ENCODE data around the gene SRA1. TPM values are rescaled to one million over a fixed set of nuclear protein-coding genes. Genes with fewer than 3 reads are reported as not detected.

The SRA1 gene
- total and polyA plus RNA-seq, 9 of the 15 experiments (the other 6 are each of a cell fraction or from before 2014, with no cell fraction given) = 24.1 to 47.4 (median 41.3) TPM

- TF ChIP-seq, protein P1, sequence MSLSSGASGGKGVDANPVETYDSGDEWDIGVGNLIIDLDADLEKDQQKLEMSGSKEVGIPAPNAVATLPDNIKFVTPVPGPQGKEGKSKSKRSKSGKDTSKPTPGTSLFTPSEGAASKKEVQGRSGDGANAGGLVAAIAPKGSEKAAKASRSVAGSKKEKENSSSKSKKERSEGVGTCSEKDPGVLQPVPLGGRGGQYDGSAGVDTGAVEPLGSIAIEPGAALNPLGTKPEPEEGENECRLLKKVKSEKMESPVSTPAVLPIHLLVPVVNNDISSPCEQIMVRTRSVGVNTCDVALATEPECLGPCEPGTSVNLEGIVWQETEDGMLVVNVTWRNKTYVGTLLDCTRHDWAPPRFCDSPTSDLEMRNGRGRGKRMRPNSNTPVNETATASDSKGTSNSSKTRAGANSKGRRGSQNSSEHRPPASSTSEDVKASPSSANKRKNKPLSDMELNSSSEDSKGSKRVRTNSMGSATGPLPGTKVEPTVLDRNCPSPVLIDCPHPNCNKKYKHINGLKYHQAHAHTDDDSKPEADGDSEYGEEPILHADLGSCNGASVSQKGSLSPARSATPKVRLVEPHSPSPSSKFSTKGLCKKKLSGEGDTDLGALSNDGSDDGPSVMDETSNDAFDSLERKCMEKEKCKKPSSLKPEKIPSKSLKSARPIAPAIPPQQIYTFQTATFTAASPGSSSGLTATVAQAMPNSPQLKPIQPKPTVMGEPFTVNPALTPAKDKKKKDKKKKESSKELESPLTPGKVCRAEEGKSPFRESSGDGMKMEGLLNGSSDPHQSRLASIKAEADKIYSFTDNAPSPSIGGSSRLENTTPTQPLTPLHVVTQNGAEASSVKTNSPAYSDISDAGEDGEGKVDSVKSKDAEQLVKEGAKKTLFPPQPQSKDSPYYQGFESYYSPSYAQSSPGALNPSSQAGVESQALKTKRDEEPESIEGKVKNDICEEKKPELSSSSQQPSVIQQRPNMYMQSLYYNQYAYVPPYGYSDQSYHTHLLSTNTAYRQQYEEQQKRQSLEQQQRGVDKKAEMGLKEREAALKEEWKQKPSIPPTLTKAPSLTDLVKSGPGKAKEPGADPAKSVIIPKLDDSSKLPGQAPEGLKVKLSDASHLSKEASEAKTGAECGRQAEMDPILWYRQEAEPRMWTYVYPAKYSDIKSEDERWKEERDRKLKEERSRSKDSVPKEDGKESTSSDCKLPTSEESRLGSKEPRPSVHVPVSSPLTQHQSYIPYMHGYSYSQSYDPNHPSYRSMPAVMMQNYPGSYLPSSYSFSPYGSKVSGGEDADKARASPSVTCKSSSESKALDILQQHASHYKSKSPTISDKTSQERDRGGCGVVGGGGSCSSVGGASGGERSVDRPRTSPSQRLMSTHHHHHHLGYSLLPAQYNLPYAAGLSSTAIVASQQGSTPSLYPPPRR (CRISPR knock-in tag; IDR thresholded peaks at IDR 0.05; ENCODE audit: borderline replicate concordance) = no peak
- TF ChIP-seq KLF6 (CRISPR knock-in tag; IDR thresholded peaks at IDR 0.05; ENCODE audit: borderline replicate concordance) = no peak
- TF ChIP-seq ZBTB7A (IDR thresholded peaks at IDR 0.05; ENCODE audit: borderline replicate concordance, control insufficient read depth, low read depth, low read length) = peak; percentile 79; the same call in 1 of the 2 replicates
- TF ChIP-seq MGA (IDR thresholded peaks at IDR 0.05) = peak; percentile 47; the same call in 1 of the 2 replicates
- peak; percentile 96 for TF ChIP-seq GABPB1 (CRISPR knock-in tag; IDR thresholded peaks at IDR 0.05)
- no peak for TF ChIP-seq TFE3 (CRISPR knock-in tag; IDR thresholded peaks at IDR 0.05)
- no peak for TF ChIP-seq PHF21A (IDR thresholded peaks at IDR 0.05; ENCODE audit: borderline replicate concordance, low read depth)
These were observed at the start of gene SRA1 (continued) for GRCh38 chr5:140557136-140557805.
